GM21528 (cell line): ENCODE results near the gene TBC1D32.
"Not testable (repeated sequence)": the region's sequence is repeated elsewhere in the genome, so short reads cannot be mapped to it uniquely, and the experiment has no call there.

Source experiments
- ATAC-seq: cut with Tn5 transposase; IDR thresholded peaks from one replicate; pipeline ENCODE4 v1.9.1; 2021; ENCODE audit warnings: mild to moderate bottlenecking, moderate library complexity; ENCODE audit not compliant: unreplicated experiment, low FRiP score

TBC1D32 gene

DNA sequence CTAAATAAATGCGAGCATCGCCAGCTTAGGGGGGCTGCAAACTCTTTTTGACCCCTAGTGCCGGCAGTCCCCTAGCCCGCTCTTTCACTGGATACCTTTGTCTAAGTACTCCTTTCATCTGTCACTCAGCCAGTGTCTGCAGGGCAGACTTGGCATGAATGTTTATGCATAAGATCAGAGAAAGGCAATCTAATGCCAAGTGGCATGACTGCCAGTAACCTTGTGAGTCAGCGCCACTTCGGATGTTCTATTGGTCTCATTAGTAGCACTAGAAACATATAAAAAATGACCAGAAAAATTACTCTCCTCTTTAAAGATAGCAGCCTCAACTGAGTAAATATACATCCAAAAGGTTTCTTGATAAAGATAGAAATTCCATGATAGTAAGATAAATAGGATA lies 192.2 kb downstream of the TBC1D32 start:
- ATAC-seq: no peak

DNA sequence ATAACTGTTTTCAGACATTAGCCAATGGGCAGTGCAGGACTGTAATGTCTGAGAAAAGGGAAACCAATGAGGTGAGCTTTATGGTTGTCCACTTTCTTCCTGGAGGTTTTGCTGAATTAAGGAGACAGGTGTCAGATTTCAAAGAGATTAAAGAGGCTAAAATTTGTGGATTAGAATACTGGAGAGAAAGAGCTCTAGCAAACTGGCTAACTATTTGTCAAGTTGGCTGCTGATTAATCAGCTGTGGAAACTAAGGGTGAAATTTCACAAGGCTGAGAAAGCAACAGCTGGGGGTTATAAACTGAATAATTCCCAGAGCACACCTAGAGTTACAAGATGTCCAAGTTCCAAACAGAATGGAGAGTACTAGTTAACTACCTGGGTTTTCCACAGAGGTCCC lies 198.9 kb downstream of the TBC1D32 start:
- no peak for ATAC-seq

DNA sequence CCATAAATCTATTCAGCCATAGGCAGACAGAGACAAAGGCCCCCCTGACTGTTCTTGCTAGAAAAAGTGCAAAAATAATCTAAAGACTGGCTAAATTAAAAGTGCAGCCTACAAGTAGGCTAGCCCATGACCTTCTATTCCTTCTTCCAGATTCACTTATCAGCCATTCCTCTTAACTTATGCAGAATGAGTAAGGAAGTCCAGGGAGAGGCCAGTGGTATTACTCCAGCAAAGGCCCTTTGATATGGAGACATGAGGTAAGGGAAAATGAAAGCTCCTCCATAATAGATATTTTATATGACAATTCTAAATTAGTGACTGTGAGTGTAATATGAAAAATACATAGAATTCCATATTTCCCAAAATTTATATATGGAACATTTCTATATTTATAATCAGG lies 199.4 kb downstream of the TBC1D32 start:
- no peak for ATAC-seq

DNA sequence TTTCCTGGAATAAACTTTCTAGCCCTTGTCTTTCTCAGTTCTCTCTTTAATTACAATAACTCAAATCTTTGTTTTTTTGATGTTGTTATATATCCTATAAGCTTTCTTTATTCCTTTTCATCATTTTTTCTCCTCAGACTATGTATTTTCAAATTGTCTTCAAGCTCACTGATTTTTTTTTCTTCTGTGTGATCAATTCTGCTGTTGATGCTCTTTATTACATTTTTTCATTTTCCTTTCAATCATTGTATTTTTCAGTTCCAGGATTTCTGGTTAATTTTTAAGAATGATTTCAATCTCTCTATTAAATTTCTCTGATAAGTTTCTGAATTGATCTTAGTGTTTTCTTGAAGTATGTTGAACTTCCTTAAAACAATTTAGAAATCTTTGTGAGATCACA lies 209.7 kb downstream of the TBC1D32 start:
- ATAC-seq: no peak

GRCh38 chr6:121112356-121112755 lies 221.9 kb downstream of the TBC1D32 start:
- no peak for ATAC-seq

GRCh38 chr6:121110733-121111132 lies 223.5 kb downstream of the TBC1D32 start:
- no peak for ATAC-seq

DNA sequence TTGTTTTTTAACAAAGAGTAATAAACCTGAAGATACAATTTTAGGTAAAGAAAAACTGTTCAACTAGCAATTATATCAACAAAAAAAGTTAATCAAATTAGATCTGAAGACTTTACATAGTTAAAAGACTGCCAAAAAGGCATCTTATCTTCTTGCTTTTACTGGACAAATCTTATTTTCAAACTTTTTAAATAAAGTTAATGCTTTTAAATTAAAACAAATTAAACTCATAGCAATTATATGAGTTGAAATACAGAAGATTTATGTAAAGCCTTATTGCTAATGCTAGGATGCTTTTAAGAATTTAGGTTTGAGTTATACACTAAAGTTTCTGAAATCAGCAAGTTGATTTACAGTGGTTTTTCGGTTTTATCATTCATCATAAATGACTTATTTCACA lies 227.3 kb downstream of the TBC1D32 start:
- ATAC-seq: no peak

- no peak for ATAC-seq
These were observed 228.8 kb downstream of the TBC1D32 start for GRCh38 chr6:121105461-121105860.

DNA sequence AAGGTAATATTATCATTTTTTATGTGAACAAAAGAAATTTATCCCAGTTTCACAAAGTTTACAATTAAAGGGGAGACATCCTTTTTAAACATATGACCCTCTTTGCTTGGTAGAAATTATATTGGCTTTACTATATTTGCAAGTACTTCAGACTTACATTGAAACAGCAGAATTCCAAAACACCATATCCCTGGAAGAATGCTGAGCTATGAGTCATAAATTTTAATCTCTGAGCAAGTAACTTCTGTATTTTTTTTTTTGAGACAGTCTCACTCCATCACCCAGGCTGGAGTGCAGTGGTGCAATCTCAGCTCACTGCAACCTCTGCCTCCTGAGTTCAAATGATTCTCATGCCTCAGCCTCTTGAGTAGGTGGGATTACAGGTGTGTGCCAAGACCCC lies 240.4 kb downstream of the TBC1D32 start:
- ATAC-seq: no peak

- ATAC-seq: no peak
These were observed 243.8 kb downstream of the TBC1D32 start for GRCh38 chr6:121090492-121090891.

GRCh38 chr6:121086876-121087275 lies 247.4 kb downstream of the TBC1D32 start:
- ATAC-seq: no peak

DNA sequence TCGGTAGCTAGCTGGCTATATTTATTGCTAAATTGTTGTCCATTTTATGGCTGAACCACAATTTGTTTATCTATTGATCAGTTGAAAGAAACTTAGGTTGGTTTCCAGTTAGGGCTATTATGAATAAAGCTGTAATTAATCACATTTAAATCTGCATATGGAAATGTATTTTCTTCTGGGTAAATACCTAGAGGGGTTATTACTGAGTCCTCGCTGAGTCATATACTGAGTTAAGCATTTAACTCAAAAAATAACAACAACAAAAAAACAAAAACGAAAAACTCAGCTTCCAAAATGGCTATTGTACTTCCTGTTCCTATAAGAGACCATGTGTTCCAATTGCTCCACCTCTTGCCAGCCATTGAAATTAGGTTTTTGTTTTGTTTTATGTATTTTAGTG lies 258.2 kb downstream of the TBC1D32 start:
- ATAC-seq: no peak

DNA sequence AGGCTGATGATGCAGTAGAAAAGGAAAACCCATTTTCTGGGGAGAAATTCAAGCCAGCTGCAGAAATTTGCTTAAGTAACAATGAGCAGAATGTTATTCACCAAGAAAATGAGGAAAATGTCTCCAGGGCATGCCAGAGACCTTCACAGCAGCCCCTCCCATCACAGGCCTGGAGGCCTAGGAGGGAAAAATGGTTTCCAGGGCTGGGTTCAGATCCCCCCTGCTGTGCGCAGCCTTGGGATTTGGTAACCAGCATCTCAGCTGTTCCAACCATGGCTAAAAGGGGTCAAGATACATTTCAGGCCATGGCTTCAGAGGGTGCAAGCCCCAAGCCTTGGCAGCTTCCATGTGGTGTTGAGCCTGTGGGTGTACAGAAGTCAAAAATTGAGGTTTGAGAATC lies 265.5 kb downstream of the TBC1D32 start:
- not testable (repeated sequence) for ATAC-seq

DNA sequence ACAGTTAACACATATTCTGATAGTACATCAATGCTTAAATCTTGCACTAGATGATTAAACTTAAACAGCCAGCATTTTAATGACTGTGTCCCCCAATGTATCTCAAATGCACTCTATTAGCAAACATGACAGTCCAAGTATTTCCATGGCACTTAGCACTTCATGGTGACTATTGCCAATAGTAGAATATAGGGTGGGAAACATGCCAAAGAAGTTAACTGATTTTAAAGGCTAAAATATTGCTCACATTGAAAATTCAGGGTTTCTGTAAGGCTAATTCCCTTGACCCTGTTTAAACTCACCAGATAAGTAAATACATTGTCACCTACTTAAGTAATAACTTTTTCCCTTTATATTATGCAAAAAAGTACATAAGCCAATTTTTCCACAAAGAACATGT lies 266.9 kb downstream of the TBC1D32 start:
- ATAC-seq: no peak

DNA sequence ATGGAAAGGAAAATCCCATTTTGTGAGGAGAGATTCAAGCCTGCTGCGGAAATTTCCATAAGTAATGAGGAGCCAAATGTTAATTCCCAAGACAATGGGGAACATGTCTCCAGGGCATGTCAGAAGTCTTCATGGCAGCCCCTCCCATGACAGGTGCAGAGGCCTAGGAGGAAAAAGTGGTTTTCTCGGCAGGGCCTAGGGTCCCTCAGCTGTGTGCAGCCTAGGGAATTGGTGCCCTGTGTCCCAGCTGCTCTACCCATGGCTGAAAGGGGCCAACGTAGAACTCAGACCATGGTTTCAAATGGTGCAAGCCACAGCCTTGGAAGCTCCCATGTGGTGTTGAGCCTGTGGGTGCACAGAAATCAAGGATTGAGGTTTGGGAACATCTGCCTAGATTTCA lies 269.9 kb downstream of the TBC1D32 start:
- ATAC-seq: no peak

DNA sequence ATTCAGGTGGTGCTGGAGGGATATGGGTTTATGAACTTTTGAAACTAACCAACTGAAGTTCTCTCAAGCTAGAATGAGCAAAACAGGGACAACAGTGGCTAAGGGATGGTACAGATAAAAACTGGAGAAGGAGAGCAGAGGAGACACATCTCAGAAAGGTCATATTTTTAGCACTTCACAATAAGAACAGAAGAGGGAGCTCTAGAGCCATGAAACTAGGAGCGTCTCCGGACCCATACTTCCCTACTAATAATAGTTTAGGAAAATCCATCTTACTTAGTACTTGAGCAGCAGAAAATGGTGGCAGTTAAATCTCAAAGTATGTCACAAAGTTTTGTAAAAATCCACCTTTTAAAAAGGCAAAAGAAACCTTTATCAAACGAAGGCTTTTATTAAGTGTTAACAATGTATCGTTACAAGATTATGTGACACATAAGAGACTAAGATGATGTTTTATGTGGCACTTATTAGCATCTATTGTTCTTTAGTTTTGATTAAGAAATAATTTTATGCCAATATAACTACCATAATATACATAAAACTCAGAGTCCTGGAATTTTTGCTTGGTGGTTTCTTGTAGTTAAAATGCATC lies 278.6 kb downstream of the TBC1D32 start:
- peak; percentile 80 for ATAC-seq

- not testable (repeated sequence) for ATAC-seq
These were observed 285.7 kb downstream of the TBC1D32 start for GRCh38 chr6:121048593-121048992.

- not testable (repeated sequence) for ATAC-seq
These were observed 289.4 kb downstream of the TBC1D32 start for GRCh38 chr6:121044905-121045304.

GRCh38 chr6:121043706-121044105 lies 290.6 kb downstream of the TBC1D32 start:
- ATAC-seq: not testable (repeated sequence)

DNA sequence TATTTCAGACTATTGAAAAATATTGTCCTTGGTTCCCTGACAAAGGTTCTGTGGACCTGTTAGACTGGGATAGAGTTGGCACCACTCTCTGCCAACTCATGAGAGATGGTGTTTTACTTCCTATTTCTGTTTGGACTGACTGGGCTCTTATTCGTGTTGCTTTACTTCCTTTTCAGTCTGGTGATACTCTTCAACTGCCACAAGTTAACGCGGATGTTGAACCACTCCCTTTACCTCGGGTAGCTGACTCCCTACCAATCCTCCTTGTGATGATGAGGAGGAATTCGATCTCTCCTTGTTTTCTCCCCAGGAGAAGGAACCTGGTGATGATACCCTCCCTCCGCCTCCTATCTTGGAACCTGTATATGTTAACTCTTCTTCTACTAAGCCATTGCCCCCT lies 291.1 kb downstream of the TBC1D32 start:
- not testable (repeated sequence) for ATAC-seq

DNA sequence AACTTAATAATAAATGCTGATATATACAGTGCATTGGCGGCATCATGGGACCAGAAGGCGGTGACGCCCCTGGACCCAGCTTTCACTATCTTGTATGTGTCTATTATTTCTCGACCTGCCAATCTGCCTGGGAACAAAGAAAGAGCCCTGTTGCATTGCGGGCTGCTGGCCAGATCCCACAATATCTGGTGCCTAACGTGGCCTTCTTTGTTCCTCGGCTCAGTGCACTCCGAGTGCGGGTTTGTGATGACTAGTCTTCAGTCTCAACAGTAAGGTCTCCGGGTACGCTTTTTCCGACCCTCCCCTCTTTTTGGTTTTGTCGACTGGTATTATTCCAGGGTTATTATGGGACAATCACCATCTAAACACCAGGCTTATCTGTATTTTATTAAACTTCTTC lies 291.5 kb downstream of the TBC1D32 start:
- no peak for ATAC-seq

GRCh38 chr6:121040831-121041230 lies 293.4 kb downstream of the TBC1D32 start:
- no peak for ATAC-seq

GRCh38 chr6:121033091-121033490 lies 301.2 kb downstream of the TBC1D32 start:
- no peak for ATAC-seq
